Body of pancreas (tissue), 4 donors: Measurements from ENCODE around the gene LANCL2.

Experiments
- CTCF ChIP-seq, 7 experiments: fragments of 450-650 bp in 4 of 7; fragments of 200-600 bp in 3 of 7; sonication (generic) in 3 of 7; IDR thresholded peaks; one replicate each; pipeline ENCODE4 v1.5.1; 2016 to 2019; ENCODE audit warnings: antibody characterized with exemption in 7 of 7
- POLR2A ChIP-seq, 3 donors: fragments of 450-650 bp; IDR thresholded peaks; one replicate each; pipeline ENCODE4 v1.6.1; 2016; ENCODE audit warnings: antibody characterized with exemption in 3 of 3, mild to moderate bottlenecking in 2 of 3

- no peak for TF ChIP-seq CTCF (IDR thresholded peaks at IDR 0.05)
- TF ChIP-seq POLR2A (IDR thresholded peaks at IDR 0.05) = no peak
Measured at GRCh38 chr7:55335786-55336185, 29.4 kb upstream of the LANCL2 start.
